Measurements from ENCODE around the gene MPZL2. TPM values are rescaled to one million over a fixed set of nuclear protein-coding genes. Genes with fewer than 3 reads are reported as not detected.

MPZL2 gene
- polyA plus RNA-seq, 3 donors, result 8.0 to 18.6 (median 14.2) TPM

- H4K20me1 ChIP-seq (ENCODE audit: insufficient read depth, low read length), result no peaks in the 10 kb centered on the region
- peaks cover 0 to 3% (median 0%) of the 10 kb centered on the region in 7 donors for H3K9me3 Mint-ChIP-seq
- no peak overlapping the region for H2AFZ ChIP-seq (ENCODE audit: insufficient read depth, low read depth, low read length, poor library complexity, severe bottlenecking)
- H3K27me3 Mint-ChIP-seq (ENCODE audit: low read depth in 3 of 3), result peaks cover 2 to 11% (median 7%) of the 10 kb centered on the region in 3 donors
- TF ChIP-seq CTCF (IDR thresholded peaks at IDR 0.05), result no peak
- WGBS (ENCODE audit: insufficient coverage), result no CpG with 5 or more reads among the region's 2 CpGs
- H3K36me3 ChIP-seq (replicated peaks in 1 of 2; ENCODE audit: control insufficient read depth in 1 of 2, insufficient read depth in 2 of 2, low read length in 2 of 2), result no peaks in the 10 kb centered on the region
- no peak overlapping the region for H3K4me2 ChIP-seq (replicated peaks; ENCODE audit: extremely low read depth, low read length, poor library complexity, severe bottlenecking)
- no peaks in the 10 kb centered on the region for H3K27me3 ChIP-seq (ENCODE audit: control insufficient read depth in 2 of 2, insufficient read depth in 2 of 2, low read length in 2 of 2)
- no peak overlapping the region for H3K27ac ChIP-seq (ENCODE audit: low read depth in 1 of 2, low read length in 2 of 2)
- no peaks in the 10 kb centered on the region for H3K9me3 ChIP-seq (replicated peaks in 1 of 2; ENCODE audit: control insufficient read depth in 1 of 2, insufficient read depth in 1 of 2, low read length in 2 of 2)
- H3K9ac ChIP-seq (ENCODE audit: insufficient read depth, low read length, poor library complexity, severe bottlenecking), result no peak overlapping the region
- H3K27ac Mint-ChIP-seq, result no peak overlapping the region
- DNase-seq, result no peak
- H3K4me3 ChIP-seq (replicated peaks in 1 of 3; ENCODE audit: low read depth in 2 of 3, low read length in 3 of 3), result no peak overlapping the region
- H3K79me2 ChIP-seq (ENCODE audit: insufficient read depth, low read length), result no peaks in the 10 kb centered on the region
- no peaks in the 10 kb centered on the region for H3K4me1 ChIP-seq (ENCODE audit: control insufficient read depth in 1 of 2, insufficient read depth in 2 of 2, low read length in 2 of 2)
- no peaks in the 10 kb centered on the region for H3K4me1 Mint-ChIP-seq
- H3K4me3 Mint-ChIP-seq, result no peak overlapping the region
- H3K36me3 Mint-ChIP-seq, result no peaks in the 10 kb centered on the region
- intact Hi-C loops (cut with micrococcal nuclease), result no loop called here
Measured at GRCh38 chr11:118274186-118274585, 10.1 kb upstream of the MPZL2 start.

- TF ChIP-seq CTCF (IDR thresholded peaks at IDR 0.05), result no peak
- Histone ChIP-seq H2AFZ (ENCODE audit: insufficient read depth, low read depth, low read length, poor library complexity, severe bottlenecking) (no peak overlapping the region), H3K36me3 (replicated peaks in 1 of 2; ENCODE audit: control insufficient read depth in 1 of 2, insufficient read depth in 2 of 2, low read length in 2 of 2) (no peaks in the 10 kb centered on the region), H3K4me3 (replicated peaks in 1 of 3; ENCODE audit: low read depth in 2 of 3, low read length in 3 of 3) (no peak overlapping the region), H3K27me3 (ENCODE audit: control insufficient read depth in 2 of 2, insufficient read depth in 2 of 2, low read length in 2 of 2) (no peaks in the 10 kb centered on the region), H3K79me2 (ENCODE audit: insufficient read depth, low read length) (no peaks in the 10 kb centered on the region), H3K4me1 (ENCODE audit: control insufficient read depth in 1 of 2, insufficient read depth in 2 of 2, low read length in 2 of 2) (no peaks in the 10 kb centered on the region), H3K9ac (ENCODE audit: insufficient read depth, low read length, poor library complexity, severe bottlenecking) (no peak overlapping the region), H3K4me2 (replicated peaks; ENCODE audit: extremely low read depth, low read length, poor library complexity, severe bottlenecking) (no peak overlapping the region), H4K20me1 (ENCODE audit: insufficient read depth, low read length) (no peaks in the 10 kb centered on the region), H3K27ac (ENCODE audit: low read depth in 1 of 2, low read length in 2 of 2) (no peak overlapping the region), H3K9me3 (replicated peaks in 1 of 2; ENCODE audit: control insufficient read depth in 1 of 2, insufficient read depth in 1 of 2, low read length in 2 of 2) (no peaks in the 10 kb centered on the region)
- Mint-ChIP-seq H3K4me1 (no peaks in the 10 kb centered on the region), H3K36me3 (no peaks in the 10 kb centered on the region), H3K9me3 (peaks cover 0 to 3% (median 0%) of the 10 kb centered on the region in 7 donors), H3K27ac (no peak overlapping the region), H3K4me3 (no peak overlapping the region), H3K27me3 (ENCODE audit: low read depth in 3 of 3) (peaks cover 2 to 11% (median 7%) of the 10 kb centered on the region in 3 donors)
- WGBS (ENCODE audit: insufficient coverage), result 100% methylated on average over 2 of the region's 2 CpGs
- no peak for DNase-seq
- intact Hi-C loops (cut with micrococcal nuclease), result no loop called here
Measured at GRCh38 chr11:118272001-118272400, 7.9 kb upstream of the MPZL2 start.
